HepG2 (cell line): ENCODE results near the gene ACSL1.
A peak's percentile ranks its signal among the peaks of the same experiment; 100 is the strongest.

Source experiments
- ARID2 ChIP-seq: sonication (generic); formaldehyde crosslinking; IDR thresholded peaks from 2 replicates; pipeline ENCODE4 v1.8.1; 2022; ENCODE audit warnings: mild to moderate bottlenecking, missing genetic modification reagents, borderline replicate concordance
- ERF ChIP-seq: IDR thresholded peaks from 2 replicates; pipeline ENCODE4 v1.6.1; 2018; ENCODE audit warnings: missing biosample characterization, missing genetic modification reagents
- JUN ChIP-seq: sonication (generic); formaldehyde crosslinking; IDR thresholded peaks from 2 replicates; pipeline ENCODE4 v1.4.0; 2020; ENCODE audit warnings: mild to moderate bottlenecking, missing genetic modification reagents
- KDM5A ChIP-seq: fragments of 200-600 bp; sonication (generic); IDR thresholded peaks from 2 replicates; pipeline ENCODE4 v1.7.0; 2018; ENCODE audit warnings: antibody characterized with exemption, mild to moderate bottlenecking, low read length, borderline replicate concordance
- NFATC3 ChIP-seq: sonication (generic); formaldehyde crosslinking; IDR thresholded peaks from 2 replicates; pipeline ENCODE4 v1.5.1; 2020; ENCODE audit warnings: mild to moderate bottlenecking, missing genetic modification reagents
- POLR2A ChIP-seq, 2 experiments: IDR thresholded peaks; 2 replicates each; pipeline ENCODE4 v1.6.1; 2011; ENCODE audit warnings: low read depth in 2 of 2, low read length in 2 of 2, mild to moderate bottlenecking in 1 of 2, moderate library complexity in 1 of 2; ENCODE audit not compliant: insufficient read depth in 1 of 2
- ZNF138 ChIP-seq: sonication (generic); formaldehyde crosslinking; IDR thresholded peaks from 2 replicates; pipeline ENCODE4 v1.5.0; 2020; ENCODE audit warnings: mild to moderate bottlenecking, low read depth, missing genetic modification reagents
- ZNF160 ChIP-seq: sonication (generic); formaldehyde crosslinking; IDR thresholded peaks from 2 replicates; pipeline ENCODE4 v1.8.0; 2022; ENCODE audit warnings: mild to moderate bottlenecking, inconsistent platforms, missing genetic modification reagents
- TF ChIP-seq, protein P1 (sequence below): fragments of 450-650 bp; IDR thresholded peaks from 2 replicates; pipeline ENCODE4 v1.6.1; 2016
- TF ChIP-seq, protein P2 (sequence below): sonication (generic); formaldehyde crosslinking; IDR thresholded peaks from 2 replicates; pipeline ENCODE4 v1.5.0; 2020; ENCODE audit warnings: mild to moderate bottlenecking, missing genetic modification reagents, moderate library complexity
- TF ChIP-seq, protein P3 (sequence below): IDR thresholded peaks from 2 replicates; pipeline ENCODE4 v1.6.1; 2012; ENCODE audit warnings: inconsistent platforms

DNA sequence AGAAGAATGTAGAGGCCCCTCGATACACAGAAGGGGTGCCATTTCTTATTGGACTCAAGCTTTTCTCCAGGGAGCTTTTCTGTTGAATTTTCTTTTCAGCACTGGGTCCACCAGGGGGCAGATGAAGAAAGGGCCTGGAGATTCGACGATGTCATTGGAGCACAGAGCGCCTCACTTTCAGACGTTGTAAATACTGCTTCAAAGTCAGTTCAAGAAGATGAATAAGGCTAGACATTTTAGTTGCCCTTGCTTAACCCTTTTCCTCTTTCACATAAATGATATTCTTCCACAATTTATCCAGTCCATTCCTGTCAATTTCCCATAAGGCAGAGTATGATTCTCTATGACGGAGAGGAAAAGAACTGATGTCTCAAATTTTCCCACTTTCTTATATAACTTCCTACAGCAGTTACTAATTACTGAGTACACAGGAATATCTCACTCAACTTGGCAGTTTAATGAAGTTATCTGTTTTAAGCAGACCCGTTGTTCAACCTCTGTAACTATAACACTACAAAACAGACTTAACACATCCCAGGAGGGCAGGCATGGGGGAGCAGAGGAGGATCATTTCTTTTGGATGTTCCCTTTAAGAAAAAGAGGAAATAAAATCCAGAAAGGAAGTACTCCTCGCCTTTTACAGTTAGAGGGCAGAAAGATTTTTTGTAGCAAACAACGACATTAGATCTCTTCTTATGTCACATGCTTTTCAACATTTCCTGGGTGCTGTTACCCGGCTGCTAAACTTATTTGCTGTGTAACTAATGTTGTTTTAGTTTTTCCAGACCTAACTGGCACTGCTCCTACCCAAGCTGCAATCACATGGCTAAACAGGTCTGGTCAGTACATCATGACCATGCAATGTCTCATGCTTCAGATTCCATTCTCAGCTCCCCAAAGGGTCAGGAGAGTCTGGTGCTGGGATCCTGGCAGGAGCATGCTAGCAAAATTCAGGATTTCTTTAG is 79.7 kb downstream of the ACSL1 start:
- TF ChIP-seq, protein P1, sequence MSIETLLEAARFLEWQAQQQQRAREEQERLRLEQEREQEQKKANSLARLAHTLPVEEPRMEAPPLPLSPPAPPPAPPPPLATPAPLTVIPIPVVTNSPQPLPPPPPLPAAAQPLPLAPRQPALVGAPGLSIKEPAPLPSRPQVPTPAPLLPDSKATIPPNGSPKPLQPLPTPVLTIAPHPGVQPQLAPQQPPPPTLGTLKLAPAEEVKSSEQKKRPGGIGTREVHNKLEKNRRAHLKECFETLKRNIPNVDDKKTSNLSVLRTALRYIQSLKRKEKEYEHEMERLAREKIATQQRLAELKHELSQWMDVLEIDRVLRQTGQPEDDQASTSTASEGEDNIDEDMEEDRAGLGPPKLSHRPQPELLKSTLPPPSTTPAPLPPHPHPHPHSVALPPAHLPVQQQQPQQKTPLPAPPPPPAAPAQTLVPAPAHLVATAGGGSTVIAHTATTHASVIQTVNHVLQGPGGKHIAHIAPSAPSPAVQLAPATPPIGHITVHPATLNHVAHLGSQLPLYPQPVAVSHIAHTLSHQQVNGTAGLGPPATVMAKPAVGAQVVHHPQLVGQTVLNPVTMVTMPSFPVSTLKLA = no peak
- TF ChIP-seq KDM5A = no peak
- TF ChIP-seq ARID2 (CRISPR knock-in tag) = no peak
- no peak for TF ChIP-seq ERF
- TF ChIP-seq POLR2A (IDR thresholded peaks at IDR 0.05; ENCODE audit: insufficient read depth in 1 of 2, low read depth in 2 of 2, low read length in 2 of 2) = no peak
- no peak for TF ChIP-seq NFATC3 (CRISPR knock-in tag)
- TF ChIP-seq ZNF160 = no peak
- TF ChIP-seq, protein P2, sequence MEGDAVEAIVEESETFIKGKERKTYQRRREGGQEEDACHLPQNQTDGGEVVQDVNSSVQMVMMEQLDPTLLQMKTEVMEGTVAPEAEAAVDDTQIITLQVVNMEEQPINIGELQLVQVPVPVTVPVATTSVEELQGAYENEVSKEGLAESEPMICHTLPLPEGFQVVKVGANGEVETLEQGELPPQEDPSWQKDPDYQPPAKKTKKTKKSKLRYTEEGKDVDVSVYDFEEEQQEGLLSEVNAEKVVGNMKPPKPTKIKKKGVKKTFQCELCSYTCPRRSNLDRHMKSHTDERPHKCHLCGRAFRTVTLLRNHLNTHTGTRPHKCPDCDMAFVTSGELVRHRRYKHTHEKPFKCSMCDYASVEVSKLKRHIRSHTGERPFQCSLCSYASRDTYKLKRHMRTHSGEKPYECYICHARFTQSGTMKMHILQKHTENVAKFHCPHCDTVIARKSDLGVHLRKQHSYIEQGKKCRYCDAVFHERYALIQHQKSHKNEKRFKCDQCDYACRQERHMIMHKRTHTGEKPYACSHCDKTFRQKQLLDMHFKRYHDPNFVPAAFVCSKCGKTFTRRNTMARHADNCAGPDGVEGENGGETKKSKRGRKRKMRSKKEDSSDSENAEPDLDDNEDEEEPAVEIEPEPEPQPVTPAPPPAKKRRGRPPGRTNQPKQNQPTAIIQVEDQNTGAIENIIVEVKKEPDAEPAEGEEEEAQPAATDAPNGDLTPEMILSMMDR (CRISPR knock-in tag) = peak; percentile 79
- no peak for TF ChIP-seq ZNF138 (CRISPR knock-in tag)
- no peak for TF ChIP-seq JUN (CRISPR knock-in tag)
- TF ChIP-seq, protein P3, sequence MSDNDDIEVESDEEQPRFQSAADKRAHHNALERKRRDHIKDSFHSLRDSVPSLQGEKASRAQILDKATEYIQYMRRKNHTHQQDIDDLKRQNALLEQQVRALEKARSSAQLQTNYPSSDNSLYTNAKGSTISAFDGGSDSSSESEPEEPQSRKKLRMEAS = no peak
